Uterus (tissue), 2 donors: Measurements from ENCODE around the gene NEK10.

Experiments used
- POLR2A ChIP-seq, 2 donors: fragments of 450-650 bp; IDR thresholded peaks; one replicate each; pipeline ENCODE4 v1.6.1; 2016; ENCODE audit warnings: antibody characterized with exemption in 2 of 2, mild to moderate bottlenecking in 1 of 2, moderate library complexity in 1 of 2
- TF ChIP-seq, protein P1 (sequence below), 4 experiments: fragments of 200-600 bp in 2 of 4; fragments of 450-650 bp in 2 of 4; sonication (generic) in 2 of 4; IDR thresholded peaks; one replicate each; pipeline ENCODE4 v1.5.1; 2016 to 2019; ENCODE audit warnings: antibody characterized with exemption in 4 of 4, mild to moderate bottlenecking in 2 of 4, moderate library complexity in 1 of 4

DNA sequence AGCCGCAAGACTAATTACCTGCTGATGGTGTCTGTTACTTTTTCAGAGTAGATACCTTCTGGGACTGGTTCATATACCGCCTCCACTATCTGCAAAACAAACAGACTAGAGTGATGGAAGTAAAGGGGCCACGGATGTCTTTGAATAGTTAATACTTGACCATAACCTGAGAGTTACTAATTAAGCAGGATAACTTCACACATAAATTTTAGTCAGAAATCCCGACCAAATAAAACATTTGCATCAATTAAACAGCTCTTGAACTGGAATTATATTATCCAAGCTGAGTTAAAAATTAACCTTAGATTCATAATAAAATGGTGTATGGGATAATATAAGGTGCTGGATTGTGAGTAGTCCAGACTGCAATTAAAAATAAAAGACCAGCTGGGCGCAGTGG is 167.7 kb downstream of the NEK10 start:
- TF ChIP-seq, protein P1, sequence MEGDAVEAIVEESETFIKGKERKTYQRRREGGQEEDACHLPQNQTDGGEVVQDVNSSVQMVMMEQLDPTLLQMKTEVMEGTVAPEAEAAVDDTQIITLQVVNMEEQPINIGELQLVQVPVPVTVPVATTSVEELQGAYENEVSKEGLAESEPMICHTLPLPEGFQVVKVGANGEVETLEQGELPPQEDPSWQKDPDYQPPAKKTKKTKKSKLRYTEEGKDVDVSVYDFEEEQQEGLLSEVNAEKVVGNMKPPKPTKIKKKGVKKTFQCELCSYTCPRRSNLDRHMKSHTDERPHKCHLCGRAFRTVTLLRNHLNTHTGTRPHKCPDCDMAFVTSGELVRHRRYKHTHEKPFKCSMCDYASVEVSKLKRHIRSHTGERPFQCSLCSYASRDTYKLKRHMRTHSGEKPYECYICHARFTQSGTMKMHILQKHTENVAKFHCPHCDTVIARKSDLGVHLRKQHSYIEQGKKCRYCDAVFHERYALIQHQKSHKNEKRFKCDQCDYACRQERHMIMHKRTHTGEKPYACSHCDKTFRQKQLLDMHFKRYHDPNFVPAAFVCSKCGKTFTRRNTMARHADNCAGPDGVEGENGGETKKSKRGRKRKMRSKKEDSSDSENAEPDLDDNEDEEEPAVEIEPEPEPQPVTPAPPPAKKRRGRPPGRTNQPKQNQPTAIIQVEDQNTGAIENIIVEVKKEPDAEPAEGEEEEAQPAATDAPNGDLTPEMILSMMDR (IDR thresholded peaks at IDR 0.05): no peak
- TF ChIP-seq POLR2A (IDR thresholded peaks at IDR 0.05): no peak
